Right lobe of liver (tissue), 4 donors: ENCODE data around the gene CNPY3.

ENCODE experiments used
- CTCF ChIP-seq, 4 donors: fragments of 200-600 bp in 3 of 4; fragments of 450-650 bp in 1 of 4; IDR thresholded peaks; one replicate each; pipeline versions ENCODE4 v1.5.1 to v1.8.0; 2016 to 2022; ENCODE audit warnings: antibody characterized with exemption in 4 of 4, mild to moderate bottlenecking in 2 of 4
- POLR2A ChIP-seq: fragments of 450-650 bp; IDR thresholded peaks from one replicate; pipeline ENCODE4 v1.6.1; 2017; ENCODE audit warnings: antibody characterized with exemption, mild to moderate bottlenecking
- donor health status: DM: no; HTN: no; CAD: no.
- donor health status: DM: no; HTN: no; CAD: no.
- donor health status: DM: no; HTN: yes; CAD: no.

GRCh38 chr6:42961020-42961470 is 31.8 kb downstream of the CNPY3 start:
- no peak for TF ChIP-seq CTCF (IDR thresholded peaks at IDR 0.05)
- TF ChIP-seq POLR2A, result no peak
